GM18517 (cell line): ENCODE measurements around the gene BCL10.

Experiments used
- ATAC-seq: cut with Tn5 transposase; IDR thresholded peaks from one replicate; pipeline ENCODE4 v1.9.1; 2021; ENCODE audit warnings: mild to moderate bottlenecking, moderate library complexity; ENCODE audit not compliant: unreplicated experiment

Gene BCL10

DNA sequence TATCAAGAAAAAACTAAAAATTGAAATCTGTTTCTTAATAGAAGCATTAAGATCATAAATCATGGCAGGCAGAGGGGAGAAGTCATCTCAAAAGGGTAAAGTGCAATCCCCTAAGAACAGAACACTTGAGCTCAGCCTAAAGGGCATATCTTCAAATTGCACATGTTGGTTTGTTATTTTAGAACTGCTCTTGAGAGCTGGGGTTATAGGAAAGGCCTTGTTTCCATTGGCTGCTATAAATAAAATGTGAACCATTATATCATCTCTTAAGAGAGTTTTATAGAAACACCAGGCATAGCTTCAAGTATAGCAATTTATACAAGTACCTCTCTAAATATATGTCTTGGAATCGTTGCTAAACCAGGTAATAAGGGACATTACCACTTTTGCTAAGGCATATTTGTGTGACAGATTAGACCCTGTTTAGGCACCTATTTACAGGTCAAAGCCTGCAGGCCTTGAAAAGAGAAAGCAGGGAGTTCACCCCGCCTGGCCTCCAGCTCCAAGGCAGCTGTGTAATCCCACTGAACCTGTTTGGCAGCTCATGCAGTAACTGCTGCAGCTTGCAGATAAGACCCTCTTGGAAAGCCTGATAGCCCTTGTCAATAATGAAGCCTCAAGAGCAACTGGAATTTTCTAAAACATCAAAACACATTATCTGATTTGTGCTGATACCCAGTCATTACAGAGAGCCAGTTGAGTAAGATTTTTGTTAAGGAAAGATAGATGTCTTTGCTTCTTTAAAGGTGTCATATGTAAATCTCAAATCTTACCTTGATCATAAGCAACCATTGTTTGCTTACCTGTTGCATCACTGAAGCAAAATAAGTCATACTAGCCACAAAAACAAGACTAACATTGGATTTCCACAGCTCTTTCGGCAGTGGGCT lies 51.5 kb downstream of the BCL10 start:
- no peak for ATAC-seq

- ATAC-seq, result no peak
Observed at GRCh38 chr1:85224295-85224694, 52.1 kb downstream of the BCL10 start.

GRCh38 chr1:85223334-85223733 lies 53.1 kb downstream of the BCL10 start:
- ATAC-seq, result no peak

GRCh38 chr1:85220756-85221201 lies 55.7 kb downstream of the BCL10 start:
- ATAC-seq, result no peak

DNA sequence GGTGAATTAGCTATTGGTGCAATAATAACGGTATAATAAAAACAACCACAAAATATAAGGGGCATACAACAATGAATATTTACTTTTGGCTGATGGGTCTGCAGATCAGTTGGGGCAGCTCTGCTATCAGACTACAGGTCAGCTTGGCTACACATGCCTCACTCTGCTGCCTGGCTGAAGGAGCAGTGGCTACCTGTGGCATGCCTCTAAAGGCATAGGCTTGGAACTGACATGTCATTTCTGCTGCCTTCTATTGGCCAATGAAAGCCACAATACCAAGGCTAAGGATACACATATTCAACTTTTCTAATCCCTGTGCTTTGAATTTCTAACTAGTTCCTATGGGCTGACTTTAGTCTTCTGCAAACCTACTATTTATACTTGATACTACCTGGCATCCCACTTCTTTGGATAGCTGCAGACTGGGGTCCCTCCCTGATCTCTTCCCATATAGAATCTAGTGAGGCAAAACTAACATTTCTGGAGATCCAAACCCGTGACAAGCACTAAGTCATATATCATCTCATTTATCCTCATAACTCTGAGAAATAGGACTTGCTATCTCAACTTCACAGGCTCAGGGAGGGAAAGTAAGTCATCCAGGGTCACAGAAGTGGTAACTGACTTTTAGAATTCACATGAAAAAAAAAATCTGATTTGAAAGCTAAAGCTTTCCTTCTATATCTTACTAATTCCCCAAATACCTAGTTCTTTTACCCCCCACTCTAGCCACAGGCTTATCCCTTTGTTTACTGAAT lies 56.4 kb downstream of the BCL10 start:
- no peak for ATAC-seq

DNA sequence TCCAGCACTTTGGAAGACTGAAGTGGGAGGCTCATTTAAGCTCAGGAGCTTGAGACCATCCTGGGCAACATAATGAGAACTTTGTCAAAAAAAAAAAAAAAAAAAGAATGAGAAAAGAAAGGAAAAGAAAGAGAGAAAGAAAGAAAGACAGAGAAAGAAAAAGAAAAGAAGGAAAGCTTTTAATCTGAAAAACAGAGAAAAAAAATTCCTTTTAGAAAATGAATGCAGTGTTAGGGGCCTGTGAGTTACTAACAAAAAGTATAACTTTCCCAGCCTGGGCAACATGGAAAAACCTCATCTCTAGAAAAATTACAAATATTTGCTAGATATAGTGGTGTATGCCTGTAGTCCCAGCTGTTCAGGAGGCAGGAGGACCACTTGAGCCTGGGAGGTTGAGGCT lies 59.7 kb downstream of the BCL10 start:
- no peak for ATAC-seq
